Measurements from ENCODE around the gene CR1.
"Not testable (repeated sequence)": the region's sequence is repeated elsewhere in the genome, so short reads cannot be mapped to it uniquely, and the experiment has no call there.

CR1 gene

DNA sequence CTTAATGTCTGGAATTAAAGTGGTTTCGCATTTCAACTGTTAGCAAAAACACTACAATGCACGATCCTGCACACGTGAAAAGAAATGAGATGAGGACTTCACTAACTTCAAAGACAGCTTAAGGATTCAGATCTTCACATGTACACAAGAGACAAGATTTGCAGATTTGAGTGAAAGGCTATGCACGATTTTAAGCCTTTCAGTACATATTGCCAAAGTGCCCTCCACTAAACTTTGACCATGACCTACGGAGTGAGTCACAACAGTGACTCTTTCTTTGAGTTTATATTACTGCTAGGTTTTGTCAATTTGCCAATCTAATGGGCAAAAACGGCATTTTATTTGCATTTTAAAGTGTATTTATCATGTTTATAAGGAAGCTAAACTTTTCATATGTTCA lies 107.8 kb downstream of the CR1 start:
- H3K4me1 Mint-ChIP-seq, result no peaks in the 10 kb centered on the region
- no peaks in the 10 kb centered on the region for H3K9me3 Mint-ChIP-seq
- no peak overlapping the region for H3K27ac Mint-ChIP-seq
- no peak for ATAC-seq
- no peaks in the 10 kb centered on the region for H3K36me3 Mint-ChIP-seq
- no peak for DNase-seq (ENCODE audit: low spot score in 2 of 2)
- H3K4me3 Mint-ChIP-seq, result no peak overlapping the region

DNA sequence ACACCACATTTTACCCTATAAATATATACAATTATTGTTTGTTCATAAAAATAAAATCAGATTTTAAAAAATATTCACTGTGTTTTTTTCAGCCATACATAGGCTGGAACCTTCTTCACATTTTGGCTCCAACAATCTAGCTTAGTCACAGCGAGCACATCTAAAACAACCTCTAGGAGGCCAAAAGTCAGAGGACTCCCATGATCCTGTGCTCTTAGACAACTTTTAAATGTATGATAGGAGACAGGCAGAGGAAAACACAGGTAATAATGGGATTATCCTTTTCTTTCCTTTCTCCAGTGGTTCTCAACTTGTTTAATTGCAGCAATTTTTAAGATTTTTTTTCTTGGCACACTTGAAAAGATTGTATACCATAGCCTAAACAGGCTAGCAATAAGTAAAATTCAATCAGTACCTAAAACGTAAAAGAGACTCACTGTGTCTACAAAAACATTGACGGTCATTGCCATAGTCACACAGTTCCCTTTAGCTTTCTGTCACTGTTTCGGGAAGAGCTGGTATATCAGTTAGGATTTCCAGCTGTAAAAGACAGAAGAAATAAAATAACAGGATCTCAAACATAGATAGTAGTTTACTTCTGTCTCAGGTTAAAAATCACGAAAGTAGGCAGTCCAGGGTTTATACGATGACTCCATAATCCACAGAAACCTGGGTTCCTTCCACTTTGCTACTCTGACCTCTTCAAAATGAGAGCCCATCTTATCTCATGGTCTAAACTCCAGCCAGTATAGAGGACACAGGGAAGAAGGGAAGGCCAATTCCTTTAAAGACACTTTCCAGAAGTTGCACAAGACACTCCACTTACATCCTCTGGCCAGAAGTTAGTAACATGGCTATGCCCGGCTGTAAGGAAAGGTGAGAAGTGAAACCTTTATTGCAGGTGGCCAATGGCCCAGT lies 109.7 kb downstream of the CR1 start:
- ATAC-seq, result no peak
- H3K36me3 Mint-ChIP-seq, result no peaks in the 10 kb centered on the region
- no peak overlapping the region for H3K27ac Mint-ChIP-seq
- H3K9me3 Mint-ChIP-seq, result no peaks in the 10 kb centered on the region
- DNase-seq (ENCODE audit: low spot score in 2 of 2), result no peak
- H3K4me3 Mint-ChIP-seq, result no peak overlapping the region
- no peaks in the 10 kb centered on the region for H3K4me1 Mint-ChIP-seq

DNA sequence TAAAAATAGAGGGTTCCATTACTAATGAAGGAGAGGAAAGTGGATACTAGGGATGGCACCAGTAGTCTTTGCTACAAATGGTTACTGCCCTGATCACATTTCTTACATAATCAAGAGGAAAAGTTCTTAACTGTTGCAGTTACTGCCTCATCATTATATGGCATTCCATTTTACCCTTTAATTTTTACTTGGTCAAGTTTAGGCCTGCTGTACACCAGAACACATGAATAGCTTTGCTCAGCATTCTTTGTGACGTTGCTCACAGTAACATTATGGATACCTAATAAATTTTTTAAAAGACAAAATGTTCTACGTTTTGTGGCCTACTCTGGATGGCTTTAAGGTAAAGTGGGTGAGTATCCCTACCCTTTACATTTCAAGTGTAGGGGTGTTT lies 110.4 kb downstream of the CR1 start:
- DNase-seq (ENCODE audit: low spot score in 2 of 2) (no peak), ATAC-seq (no peak)
- Mint-ChIP-seq H3K27ac (no peak overlapping the region), H3K9me3 (no peaks in the 10 kb centered on the region), H3K4me3 (no peak overlapping the region), H3K36me3 (no peaks in the 10 kb centered on the region), H3K4me1 (no peaks in the 10 kb centered on the region)

DNA sequence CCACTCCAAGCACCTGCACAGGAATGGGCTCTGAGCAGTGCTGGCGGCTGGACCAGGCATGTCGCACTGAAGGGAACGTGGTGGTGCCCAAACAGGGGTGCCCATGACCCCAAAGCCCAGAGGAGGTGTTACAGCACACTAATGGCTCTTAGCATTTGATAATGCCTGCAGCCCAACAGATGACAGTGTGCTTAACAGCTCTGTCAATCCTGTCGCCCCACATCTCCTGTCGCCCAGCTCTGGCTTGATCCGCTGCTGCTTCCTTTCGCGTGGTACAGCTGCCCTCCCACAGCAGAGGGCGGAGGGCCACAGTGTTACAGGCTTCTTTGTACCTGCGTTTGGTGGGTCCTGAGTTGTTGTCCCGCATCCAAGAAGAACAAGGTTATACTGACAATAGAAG lies 116.8 kb downstream of the CR1 start:
- Mint-ChIP-seq H3K4me1 (no peaks in the 10 kb centered on the region), H3K4me3 (no peak overlapping the region), H3K27ac (no peak overlapping the region), H3K36me3 (no peaks in the 10 kb centered on the region), H3K9me3 (no peaks in the 10 kb centered on the region)
- ATAC-seq (no peak), DNase-seq (ENCODE audit: low spot score in 2 of 2) (no peak)

DNA sequence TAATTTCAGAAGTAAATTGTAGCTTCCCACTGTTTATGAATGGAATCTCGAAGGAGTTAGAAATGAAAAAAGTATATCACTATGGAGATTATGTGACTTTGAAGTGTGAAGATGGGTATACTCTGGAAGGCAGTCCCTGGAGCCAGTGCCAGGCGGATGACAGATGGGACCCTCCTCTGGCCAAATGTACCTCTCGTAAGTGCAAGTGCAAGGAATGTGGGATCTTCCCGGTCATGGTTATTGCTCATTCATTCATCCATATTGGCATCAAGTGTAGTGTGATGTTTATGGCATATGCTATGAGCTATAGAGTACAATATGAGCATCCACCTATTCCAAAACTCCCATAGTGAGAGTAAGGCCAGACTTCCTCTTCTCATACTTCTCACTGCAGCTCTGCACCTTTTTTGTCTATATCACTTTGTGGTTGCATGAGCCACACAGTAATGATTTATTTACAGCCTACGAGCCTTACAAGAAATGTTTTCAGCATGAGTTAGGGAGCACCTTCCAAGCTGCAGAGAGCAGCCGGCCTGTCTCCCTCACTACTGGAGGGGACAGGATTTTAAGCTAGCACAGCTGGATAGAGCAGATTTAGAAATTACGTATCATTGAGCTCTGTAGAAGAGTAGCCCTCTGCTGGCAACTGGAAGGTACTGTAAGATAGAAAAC lies 124.0 kb downstream of the CR1 start:
- H3K4me3 Mint-ChIP-seq, result no peak overlapping the region
- H3K36me3 Mint-ChIP-seq, result no peaks in the 10 kb centered on the region
- ATAC-seq, result peak; percentile 82
- no peaks in the 10 kb centered on the region for H3K9me3 Mint-ChIP-seq
- no peaks in the 10 kb centered on the region for H3K4me1 Mint-ChIP-seq
- DNase-seq (ENCODE audit: low spot score in 2 of 2), result no peak
- no peak overlapping the region for H3K27ac Mint-ChIP-seq

DNA sequence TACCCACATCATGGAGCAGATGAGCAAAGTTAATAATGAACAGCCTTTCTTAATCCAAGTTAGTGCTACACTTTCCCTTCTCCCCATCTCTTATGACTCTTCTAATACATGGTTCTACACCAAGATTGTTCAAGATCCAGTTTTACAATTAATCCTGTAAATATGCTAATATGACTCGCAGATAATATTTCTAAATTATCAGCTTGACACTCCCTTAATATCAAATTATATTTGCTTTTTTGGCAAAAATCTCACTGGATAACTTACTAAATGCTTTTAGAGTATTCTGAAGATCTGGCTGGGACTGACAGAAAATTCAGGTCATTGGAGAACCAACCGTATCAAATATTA lies 124.6 kb downstream of the CR1 start:
- no peak overlapping the region for H3K27ac Mint-ChIP-seq
- H3K9me3 Mint-ChIP-seq, result no peaks in the 10 kb centered on the region
- no peak for ATAC-seq
- H3K4me3 Mint-ChIP-seq, result no peak overlapping the region
- H3K4me1 Mint-ChIP-seq, result no peaks in the 10 kb centered on the region
- no peak for DNase-seq (ENCODE audit: low spot score in 2 of 2)
- H3K36me3 Mint-ChIP-seq, result no peaks in the 10 kb centered on the region

DNA sequence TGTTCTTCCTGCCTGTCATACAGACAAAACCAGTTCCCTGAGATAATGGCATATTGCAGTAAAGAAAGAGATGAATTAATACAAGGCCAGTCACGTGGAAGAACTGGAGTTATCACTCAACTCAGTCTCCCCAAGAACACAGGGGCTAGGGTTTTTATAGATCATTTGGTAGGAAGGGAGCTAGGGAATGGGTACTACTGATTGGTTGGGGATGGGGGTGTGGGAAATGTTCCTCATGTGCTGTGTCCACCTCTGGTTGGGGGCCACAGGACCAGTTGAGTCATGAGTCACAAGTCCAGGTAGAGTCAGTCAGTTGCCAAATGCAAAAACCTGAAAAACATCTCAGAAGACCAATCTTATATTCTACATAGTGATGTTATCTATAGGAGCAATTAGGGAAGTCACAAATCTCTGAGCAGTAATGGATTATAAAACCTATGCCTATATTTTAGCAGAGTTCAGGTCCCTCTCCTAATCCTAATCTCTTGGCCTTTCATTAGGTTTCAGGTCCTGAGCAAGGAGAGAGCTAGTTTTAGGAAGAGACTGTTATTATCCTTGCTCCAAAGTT lies 129.6 kb downstream of the CR1 start:
- not testable (repeated sequence) for H3K36me3 Mint-ChIP-seq; H3K9me3 Mint-ChIP-seq; H3K27ac Mint-ChIP-seq; H3K4me1 Mint-ChIP-seq; ATAC-seq; DNase-seq (ENCODE audit: low spot score in 2 of 2); H3K4me3 Mint-ChIP-seq

DNA sequence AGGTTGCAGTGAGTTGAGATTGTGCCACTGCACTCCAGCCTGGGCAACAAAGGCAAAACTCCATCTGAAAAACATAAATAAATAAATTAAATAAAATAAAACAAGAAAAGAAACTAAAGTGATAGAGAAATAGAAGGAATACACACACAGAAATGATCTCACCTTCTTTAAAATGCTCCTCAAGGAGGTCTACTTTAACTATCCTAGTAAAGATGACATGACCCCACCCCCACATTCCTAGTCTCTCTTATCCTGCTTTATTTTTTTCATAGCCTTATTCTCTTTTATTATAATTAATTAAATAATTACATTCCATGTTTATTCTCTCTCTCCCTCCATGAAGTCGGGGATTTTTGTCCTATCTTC lies 131.0 kb downstream of the CR1 start:
- no peaks in the 10 kb centered on the region for H3K9me3 Mint-ChIP-seq
- no peak for DNase-seq (ENCODE audit: low spot score in 2 of 2)
- H3K4me1 Mint-ChIP-seq, result no peaks in the 10 kb centered on the region
- no peak for ATAC-seq
- H3K4me3 Mint-ChIP-seq, result no peak overlapping the region
- no peaks in the 10 kb centered on the region for H3K36me3 Mint-ChIP-seq
- no peak overlapping the region for H3K27ac Mint-ChIP-seq

DNA sequence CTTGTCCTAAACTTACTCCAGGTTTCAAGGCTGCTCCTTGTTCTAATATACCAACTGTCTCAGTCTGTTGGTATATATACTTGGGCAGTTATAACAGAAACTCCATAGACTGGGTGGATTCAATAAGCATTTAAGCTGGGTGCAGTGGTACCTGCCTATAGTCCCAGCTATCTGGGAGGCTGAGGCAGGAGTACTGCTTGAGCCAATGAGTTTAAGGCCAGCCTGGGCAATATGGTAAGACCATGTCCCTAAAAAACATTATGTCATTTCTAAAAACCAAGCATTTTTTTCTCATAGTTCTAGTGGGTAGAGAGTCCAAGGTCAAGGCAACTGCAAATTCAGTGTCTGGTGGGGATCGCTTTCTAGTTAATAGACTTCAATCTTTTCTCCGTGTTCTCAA lies 131.5 kb downstream of the CR1 start:
- H3K36me3 Mint-ChIP-seq, result no peaks in the 10 kb centered on the region
- ATAC-seq, result no peak
- H3K4me1 Mint-ChIP-seq, result no peaks in the 10 kb centered on the region
- H3K9me3 Mint-ChIP-seq, result no peaks in the 10 kb centered on the region
- no peak for DNase-seq (ENCODE audit: low spot score in 2 of 2)
- no peak overlapping the region for H3K4me3 Mint-ChIP-seq
- H3K27ac Mint-ChIP-seq, result no peak overlapping the region

DNA sequence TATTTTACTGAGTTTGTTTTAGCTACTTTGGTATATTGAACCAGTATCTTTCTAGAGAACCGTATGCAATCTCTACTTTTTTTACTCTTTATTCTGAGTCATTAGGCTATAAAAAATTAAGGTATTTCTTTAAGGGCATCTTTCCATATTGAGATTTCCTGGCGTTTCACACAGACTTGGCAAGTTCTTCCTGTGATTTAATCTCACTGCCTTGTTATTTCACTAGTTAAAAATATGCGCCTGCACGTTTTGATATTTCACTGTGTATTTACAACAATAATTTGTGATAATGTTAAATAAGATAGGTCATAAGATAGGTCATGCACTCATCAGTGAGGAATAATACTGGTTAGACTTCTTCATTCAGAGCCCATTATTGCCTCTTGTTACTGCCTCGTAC lies 132.8 kb downstream of the CR1 start:
- no peak overlapping the region for H3K27ac Mint-ChIP-seq
- H3K4me1 Mint-ChIP-seq, result no peaks in the 10 kb centered on the region
- no peak overlapping the region for H3K4me3 Mint-ChIP-seq
- DNase-seq (ENCODE audit: low spot score in 2 of 2) (no peak), ATAC-seq (no peak)
- no peaks in the 10 kb centered on the region for H3K36me3 Mint-ChIP-seq
- H3K9me3 Mint-ChIP-seq, result no peaks in the 10 kb centered on the region

DNA sequence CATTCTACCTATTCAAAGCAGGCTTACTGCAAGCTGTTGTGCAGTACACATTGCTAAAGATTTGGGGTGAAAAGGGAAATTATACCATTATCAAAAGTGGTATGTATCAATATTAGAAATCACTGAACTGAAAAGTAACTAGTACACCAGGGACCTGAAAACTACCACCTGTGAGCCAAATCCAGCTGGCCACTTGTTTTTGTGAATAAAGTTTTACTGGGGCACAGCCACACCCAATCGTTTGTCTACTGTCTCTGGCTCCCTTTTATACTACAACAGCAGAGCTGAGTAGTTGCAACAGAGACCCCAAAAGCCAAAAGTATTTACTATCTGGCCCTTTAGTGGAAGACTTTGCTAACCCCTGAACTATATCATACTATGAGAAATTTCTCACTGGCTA lies 135.2 kb downstream of the CR1 start:
- Mint-ChIP-seq H3K4me3 (no peak overlapping the region), H3K27ac (no peak overlapping the region), H3K36me3 (no peaks in the 10 kb centered on the region), H3K9me3 (no peaks in the 10 kb centered on the region), H3K4me1 (no peaks in the 10 kb centered on the region)
- no peak for DNase-seq (ENCODE audit: low spot score in 2 of 2)
- ATAC-seq, result no peak

DNA sequence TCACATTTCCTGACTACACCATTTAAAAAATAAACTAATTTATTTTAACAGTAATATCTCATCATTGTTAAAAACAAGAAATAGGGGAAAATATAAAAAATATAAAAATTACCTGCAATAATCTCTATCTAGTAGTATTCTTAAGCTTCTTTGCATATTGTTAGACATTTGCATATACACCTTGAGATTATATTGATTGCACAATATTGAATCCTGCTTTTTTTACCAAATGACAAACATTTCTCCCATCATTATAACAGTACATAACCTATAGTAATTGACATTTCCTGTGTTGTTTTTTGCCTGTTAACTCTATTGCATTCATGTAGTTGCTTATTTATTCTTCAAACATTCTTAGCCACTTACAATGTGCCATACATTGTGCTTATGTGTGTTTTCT lies 137.3 kb downstream of the CR1 start:
- DNase-seq (ENCODE audit: low spot score in 2 of 2) (no peak), ATAC-seq (no peak)
- Mint-ChIP-seq H3K27ac (no peak overlapping the region), H3K36me3 (no peaks in the 10 kb centered on the region), H3K4me1 (no peaks in the 10 kb centered on the region), H3K4me3 (no peak overlapping the region), H3K9me3 (no peaks in the 10 kb centered on the region)

DNA sequence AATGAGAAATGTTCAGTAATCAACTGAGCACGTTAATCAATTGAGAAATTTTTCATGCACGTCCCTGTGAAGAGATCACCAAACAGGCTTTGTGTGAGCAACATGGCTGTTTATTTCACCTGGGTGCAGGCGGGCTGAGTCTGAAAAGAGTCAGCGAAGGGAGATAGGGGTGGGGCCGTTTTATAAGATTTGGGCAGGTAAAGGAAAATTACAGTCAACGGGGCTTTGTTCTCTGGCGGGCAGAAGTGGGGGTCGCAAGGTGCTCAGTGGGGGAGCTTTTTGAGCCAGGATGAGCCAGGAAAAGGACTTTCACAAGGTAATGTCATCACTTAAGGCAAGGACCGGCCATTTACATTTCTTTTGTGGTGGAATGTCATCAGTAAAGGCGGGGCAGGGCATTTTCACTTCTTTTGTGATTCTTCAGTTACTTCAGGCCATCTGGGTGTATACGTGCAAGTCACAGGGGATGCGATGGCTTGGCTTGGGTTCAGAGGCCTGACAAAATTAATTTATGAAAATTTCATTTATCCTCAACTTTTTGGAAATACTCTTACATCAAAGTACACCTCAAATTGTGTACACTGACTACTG lies 137.8 kb downstream of the CR1 start:
- peak overlapping the region; percentile 73 for H3K27ac Mint-ChIP-seq
- not testable (repeated sequence) for H3K4me3 Mint-ChIP-seq; H3K4me1 Mint-ChIP-seq; DNase-seq (ENCODE audit: low spot score in 2 of 2); ATAC-seq; H3K36me3 Mint-ChIP-seq; H3K9me3 Mint-ChIP-seq

DNA sequence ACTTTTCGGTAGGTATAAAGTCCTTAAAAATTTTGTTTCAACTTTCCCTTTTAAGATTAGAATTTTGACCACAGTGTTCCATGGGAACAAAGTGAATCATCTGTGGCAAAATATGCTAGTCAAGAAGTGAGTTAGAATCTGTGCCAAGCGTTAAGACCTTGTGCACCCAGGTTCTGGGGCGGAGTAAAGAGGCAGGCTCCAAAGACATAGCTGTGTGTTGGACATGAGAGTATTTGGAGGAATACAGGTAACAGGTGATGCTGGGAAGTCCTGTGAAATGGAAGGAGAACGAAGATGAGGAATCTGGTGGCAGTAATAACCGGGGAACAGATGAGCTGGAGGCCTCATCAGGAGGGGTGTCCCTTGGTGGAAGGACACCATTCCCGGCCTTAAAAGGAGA lies 138.3 kb downstream of the CR1 start:
- H3K36me3 Mint-ChIP-seq; H3K4me1 Mint-ChIP-seq; H3K4me3 Mint-ChIP-seq; ATAC-seq; DNase-seq (ENCODE audit: low spot score in 2 of 2); H3K9me3 Mint-ChIP-seq: not testable (repeated sequence)
- H3K27ac Mint-ChIP-seq, result peak overlapping the region; percentile 73

DNA sequence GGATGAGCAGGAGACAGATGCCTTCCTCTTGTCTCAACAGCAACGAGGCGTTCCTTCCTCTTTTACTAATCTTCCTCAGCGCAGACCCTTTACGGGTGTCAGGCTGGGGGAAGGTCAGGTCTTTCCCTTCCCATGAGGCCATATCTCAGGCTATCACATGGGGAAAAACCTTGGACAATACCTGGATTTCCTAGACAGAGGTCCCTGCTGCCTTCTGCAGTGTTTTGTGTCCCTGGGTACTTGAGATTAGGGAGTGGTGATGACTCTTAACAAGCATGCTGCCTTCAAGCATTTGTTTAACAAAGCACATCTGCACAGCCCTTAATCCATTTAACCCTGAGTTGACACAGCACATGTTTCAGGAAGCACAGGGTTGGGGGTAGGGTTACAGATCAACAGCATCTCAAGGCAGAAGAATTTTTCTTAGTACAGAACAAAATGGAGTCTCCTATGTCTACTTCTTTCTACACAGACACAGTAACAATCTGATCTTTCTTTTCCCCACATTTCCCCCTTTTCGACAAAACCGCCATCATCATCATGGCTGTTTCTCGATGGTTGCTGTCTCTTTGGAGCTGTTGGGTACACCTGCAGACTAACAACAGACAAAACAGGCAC lies 139.7 kb downstream of the CR1 start:
- H3K4me3 Mint-ChIP-seq; H3K9me3 Mint-ChIP-seq; DNase-seq (ENCODE audit: low spot score in 2 of 2); H3K4me1 Mint-ChIP-seq; H3K36me3 Mint-ChIP-seq; ATAC-seq; H3K27ac Mint-ChIP-seq: not testable (repeated sequence)
